CD1c-positive myeloid dendritic cell (primary cell): ENCODE data around the gene PAFAH1B1.
A peak's percentile ranks its signal among the peaks of the same experiment; 100 is the strongest.
"Not testable (repeated sequence)": the region's sequence is repeated elsewhere in the genome, so short reads cannot be mapped to it uniquely, and the experiment has no call there.

Source experiments
- DNase-seq: peaks from one replicate; pipeline ENCODE4 v3.0.0-alpha.2; 2016; ENCODE audit errors: extremely low spot score

The PAFAH1B1 gene

DNA sequence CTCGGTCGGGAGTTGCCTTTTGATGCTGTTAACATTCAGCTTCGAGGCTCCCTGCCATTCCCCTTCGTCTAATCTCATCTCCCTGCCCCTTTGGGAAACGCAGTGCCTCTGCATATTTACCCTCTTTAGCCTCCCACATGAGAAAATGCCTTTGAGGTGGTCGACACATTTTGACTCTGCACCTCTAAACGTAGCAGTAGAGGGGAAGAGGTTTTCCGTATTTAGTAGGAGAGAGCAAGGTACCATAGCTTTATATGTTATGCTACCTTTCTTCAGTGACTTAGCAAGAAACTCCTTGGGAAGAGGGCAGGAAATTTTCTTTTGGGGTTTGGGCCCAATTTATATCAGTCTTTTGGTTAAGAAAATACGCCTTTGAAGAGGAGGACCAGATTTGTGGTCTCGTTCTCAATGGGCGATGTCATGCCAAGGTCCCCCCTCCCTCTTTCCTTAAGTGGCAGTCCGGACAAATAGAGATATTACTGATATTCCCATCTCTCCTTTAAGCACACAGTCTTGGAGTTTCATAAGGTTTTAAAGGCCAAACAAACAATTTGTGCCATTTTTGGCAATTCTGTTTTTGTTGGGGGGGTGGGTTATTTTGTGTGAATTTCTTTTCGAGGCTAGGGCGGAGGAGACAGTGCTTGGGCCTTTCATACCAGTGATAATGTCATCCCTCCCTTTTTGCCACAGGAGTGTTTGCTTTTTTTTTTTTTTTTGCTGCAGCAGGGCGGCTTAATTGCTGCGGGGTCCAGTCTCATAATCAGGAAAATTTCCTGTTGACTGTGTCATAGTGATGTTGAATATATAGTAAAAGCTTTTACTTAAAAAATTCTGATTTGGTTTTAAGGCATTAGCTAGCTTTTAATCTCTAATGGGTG lies 1.5 kb downstream of the PAFAH1B1 start:
- no peak for DNase-seq

DNA sequence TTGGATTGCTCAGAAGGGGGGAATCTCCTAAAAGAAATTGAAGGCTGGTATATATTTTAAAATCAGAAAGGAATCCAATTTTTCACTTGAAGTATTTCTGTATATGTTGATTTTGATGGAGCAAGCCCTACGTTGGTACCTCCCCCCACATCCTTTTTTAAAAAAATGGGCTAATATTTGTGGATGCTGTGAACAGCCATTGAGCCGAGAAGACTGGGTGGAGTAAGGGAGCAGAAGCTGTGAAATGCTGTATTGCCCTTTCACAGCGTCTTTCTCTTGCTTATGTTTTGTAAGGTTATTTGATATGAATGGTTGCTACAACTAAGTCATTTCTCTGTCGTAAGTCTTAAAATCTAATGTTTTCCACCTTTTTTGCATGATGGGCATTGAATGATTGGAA lies 2.3 kb downstream of the PAFAH1B1 start:
- DNase-seq: no peak

DNA sequence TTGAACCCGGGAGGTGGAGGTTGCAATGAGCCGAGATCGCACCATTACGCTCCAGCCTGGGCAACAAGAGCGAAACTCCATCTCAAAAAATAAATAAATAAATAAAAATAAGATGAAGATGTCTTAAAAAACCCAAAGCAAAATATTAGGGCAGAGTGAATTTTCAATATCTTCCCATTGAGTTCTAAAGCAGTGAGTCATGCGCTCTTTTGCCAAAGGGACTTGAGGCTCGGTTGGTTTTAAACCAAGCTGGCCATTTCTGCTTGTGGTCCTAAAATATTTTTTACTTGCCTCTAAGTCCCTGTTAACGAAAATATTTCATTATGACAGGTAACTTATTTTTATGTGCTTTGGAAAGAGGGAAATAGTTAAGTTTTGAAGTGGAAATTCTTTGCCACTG lies 4.7 kb downstream of the PAFAH1B1 start:
- DNase-seq: no peak

DNA sequence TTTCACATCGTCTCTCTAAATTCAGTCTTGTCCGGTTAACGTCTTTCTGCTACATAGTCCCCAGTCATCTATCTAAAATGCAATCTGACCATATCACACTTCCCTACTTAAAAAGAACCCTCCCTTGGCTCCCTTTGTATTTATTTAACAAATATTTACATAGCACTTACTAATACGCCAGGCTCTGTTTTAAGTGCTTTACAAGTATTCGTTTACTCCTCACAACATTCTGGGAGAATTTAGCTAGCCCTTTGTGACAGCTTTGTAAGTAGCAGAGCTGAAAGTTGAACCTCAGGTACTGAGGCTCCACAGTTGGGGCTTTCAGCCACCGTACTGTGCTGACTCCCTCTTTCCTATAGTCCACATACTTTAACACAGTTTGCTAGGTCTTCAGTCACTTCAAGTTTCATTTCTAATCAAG lies 9.2 kb downstream of the PAFAH1B1 start:
- no peak for DNase-seq

DNA sequence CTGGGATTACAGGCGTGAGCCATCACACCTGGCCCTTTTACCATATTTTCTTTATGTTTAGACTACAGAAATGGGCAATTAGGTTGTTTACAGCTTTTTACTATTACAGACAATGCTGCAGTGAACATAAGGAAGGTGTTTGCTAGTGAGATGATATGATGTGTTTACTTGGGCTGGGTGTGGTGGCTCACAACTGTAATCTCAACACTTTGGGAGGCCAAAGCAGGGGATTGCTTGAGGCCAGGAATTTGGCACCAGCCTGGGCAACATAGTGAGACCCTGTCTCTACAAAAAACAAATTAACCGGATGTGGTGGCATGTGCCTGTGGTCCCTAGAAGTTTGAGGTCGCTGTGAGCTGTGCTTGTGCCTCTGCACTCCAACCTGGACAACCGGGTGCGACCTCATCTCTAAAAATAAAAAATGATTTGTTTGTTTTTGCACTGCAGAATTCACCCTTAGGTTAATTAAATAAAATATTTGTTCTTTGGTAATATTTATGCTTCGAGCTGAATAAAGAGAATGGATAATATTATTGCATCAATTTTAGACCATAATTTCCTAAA lies 15.0 kb downstream of the PAFAH1B1 start:
- no peak for DNase-seq

DNA sequence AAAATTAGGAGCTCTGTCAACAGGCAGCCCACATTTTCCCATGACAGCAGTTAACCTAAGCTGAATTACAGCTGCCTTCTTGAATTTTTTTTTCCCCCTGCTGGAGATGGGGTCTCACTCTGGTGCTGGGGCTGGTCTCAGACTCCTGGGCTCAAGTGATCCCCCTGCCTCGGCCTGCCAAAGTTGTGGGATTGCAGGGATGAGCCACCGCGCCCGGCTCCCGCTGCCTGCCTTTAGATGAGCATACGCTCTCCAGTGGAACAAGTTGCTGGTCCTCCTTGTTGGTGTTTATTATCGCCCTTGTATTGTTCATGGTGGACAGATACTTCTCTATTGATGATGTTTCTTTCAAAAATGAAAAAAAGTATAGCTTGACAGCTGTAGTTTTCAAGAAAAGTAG lies 15.6 kb downstream of the PAFAH1B1 start:
- DNase-seq: no peak

DNA sequence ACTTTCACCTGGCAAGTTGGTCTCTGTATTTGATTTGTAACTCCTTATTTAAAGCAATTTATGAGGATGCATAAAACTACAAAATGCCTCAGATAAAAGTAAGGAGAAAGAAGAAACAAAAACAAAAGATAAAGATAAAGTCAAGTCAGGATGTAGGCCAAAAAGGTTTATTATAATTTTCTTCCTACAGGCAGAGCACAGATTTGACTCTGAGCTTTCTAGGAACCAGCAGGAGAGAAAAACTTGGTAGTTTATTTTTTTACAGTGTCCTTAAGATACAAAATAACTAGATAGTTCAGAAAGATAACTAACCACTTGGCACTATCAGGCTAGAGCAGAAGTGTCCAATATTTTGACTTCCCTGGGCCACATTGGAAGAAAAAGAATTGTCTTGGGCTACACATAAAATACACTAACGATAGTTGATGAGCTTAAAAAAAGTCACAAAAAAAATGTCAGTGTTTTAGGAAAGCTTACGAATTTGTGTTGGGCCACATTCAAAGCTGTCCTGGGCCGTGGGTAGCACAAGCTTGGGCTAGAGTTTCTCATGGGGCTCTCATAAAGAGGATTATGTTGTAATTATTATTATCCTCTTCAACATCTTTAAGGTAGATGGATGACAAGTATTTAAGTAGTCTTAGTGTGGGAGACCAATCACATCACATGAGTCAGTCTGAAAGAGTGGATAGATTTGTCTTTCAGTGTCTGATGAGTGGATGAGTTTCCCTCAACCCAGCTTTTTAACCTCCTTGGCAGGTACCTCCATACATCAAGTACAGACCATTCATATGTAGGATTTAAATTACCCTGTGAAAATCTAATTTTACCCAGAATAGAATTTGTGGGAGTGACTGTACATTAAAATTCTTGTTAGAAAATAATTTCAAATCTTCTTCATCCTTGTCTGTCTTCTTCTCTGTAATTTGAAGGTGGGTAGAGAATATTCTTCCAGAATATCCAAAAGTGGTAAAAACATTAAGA lies 17.0 kb downstream of the PAFAH1B1 start:
- no peak for DNase-seq

DNA sequence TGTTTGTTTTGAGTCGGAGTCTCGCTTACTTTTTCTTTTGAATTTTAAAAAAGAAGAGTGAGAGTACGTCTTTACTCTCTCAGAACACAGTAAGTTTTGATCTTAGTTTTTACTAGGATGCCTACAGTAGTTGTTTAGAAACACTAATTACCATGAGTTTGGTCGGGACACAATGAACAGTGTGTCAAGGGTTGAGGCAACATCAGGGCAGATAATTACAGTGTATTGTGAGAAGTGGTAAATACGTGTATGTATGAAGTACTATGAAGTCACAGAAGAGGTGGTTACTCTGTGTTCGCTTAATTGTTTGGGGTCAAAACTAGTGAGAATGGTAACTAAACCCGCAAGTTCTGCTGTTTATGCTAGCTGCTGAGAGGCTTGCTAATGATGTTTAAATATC lies 18.2 kb downstream of the PAFAH1B1 start:
- DNase-seq: no peak

DNA sequence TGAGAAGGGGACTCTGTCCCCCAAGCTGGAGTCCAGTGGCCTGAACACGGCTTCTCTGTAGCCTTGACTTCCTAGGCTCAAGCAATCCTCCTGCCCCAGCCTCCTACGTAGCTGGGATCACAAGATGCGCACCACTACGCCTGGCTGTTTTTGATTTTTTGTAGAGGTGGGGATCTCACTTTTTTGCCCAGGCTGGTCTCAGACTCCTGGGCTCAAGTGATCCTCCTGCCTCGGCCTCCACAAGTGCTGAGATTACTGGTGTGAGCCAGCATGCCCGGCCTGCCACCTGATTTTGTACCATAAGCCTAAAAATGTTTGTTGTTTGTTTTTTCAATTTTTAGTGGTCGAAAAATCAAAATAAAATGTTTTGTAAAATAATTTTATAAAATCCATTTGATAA lies 19.2 kb downstream of the PAFAH1B1 start:
- no peak for DNase-seq

DNA sequence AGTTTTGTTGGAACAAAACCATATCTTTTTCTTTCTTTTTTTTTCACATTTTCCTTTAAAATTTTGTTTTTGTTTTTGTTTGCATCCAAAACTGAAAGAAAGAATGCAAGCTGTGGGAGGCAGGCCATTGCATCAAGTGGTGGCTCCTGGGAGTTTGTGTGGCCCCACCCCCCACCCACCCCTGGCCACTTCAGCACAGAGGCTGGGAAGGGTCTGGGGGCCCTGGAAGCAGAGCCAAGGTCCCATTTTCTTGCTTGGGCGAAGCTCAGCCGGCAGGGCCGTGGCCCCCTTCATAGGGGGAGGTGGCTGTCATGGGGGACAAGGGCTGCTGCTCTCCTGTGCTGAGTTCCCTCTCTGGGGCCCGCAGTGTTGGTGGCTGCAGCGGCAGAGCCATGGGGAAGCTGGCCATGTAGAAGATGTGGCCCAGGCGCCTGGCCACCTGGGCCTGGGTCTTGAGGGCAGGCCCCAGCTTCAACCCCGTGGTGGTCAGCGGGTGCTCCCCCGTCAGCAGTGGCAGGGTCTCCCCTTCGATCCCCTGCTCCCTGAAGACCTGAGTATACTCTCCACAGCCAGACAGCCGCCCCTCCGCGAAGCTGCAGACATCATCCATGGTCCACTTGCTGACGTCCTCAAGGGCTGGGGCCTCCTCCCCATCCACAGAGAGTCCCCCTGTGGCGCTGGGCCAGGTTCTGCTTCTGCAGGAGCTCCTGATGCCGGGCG lies 19.8 kb downstream of the PAFAH1B1 start:
- DNase-seq: no peak

DNA sequence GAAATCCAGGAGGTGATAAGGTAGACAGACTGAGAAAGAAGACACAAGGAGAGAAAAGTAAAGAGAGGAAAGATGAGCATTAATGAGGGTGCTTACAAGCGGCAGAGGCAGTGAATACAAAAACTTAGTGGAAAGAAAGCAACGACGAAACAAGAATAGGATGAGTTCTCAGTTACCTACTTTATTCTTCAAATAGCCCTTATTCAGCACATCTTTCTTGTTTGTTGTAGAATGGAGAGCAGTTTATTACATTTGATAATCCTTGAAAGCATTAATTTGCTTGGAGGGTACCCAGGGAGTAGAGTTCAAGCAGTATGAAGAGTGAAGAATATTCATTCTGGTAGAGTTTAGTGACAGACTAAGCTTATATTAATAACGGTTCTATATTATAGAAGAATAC lies 22.4 kb downstream of the PAFAH1B1 start:
- DNase-seq: no peak

DNA sequence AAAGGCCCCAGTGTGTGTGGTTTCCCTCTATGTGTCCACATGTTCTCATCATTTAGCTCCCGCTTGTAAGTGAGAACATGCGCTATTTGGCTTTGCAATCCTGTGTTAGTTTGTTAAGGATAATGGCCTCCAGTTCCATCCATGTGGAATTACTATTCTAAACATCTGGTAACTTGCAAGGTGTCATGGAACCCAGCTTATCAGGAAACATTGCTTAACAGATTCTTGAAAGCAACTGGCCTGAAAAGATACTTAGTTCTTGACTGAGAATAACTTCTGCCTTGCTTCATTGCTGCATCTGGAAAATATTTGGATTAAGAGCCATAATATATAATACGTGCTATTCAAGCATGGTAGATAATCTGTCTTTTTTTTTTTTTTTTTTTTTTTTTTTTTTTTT lies 27.8 kb downstream of the PAFAH1B1 start:
- DNase-seq: no peak

DNA sequence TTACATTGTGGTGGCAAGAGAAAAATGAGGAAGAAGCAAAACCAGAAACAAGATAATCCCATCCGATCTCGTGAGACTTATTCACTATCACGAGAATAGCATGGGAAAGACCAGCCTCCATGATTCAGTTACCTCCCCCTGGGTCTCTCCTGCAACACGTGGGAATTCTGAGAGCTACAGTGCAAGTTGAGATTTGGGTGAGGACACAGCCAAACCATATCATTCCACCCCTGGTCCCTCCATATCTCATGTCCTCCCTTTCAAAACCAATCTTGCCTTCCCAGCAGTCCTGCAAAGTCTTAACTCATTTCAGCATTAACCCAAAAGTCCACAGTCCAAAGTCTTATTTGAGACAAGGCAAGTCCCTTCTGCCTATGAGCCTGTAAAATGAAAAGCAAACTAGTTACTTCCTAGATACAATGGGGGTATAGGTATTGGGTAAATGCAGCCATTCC lies 28.5 kb downstream of the PAFAH1B1 start:
- peak; percentile 13 for DNase-seq

DNA sequence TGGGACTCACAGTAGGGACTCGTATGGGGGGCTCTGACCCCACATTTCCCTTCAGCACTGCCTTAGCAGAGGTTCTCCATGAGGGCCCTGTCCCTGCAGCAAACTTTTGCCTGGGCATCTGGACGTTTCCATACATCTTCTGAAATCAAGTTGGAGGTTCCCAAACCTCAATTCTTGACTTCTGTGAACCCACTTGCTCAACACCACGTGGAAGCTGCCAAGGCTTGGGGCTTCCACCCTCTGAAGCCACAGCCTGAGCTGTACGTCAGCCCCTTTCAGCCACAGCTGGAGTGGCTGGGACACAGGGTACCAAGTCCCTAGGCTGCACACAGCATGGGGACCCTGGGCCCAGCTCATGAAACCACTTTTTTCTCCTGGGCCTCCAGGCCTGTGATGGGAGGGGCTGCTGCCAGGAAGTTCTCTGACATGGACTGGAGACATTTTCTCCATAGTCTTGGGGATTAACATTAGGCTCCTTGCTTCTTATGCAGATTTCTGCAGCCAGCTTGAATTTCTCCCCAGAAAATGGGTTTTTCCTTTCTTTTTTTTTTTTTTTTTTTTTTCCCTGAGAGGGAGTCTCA lies 29.4 kb downstream of the PAFAH1B1 start:
- DNase-seq: not testable (repeated sequence)

DNA sequence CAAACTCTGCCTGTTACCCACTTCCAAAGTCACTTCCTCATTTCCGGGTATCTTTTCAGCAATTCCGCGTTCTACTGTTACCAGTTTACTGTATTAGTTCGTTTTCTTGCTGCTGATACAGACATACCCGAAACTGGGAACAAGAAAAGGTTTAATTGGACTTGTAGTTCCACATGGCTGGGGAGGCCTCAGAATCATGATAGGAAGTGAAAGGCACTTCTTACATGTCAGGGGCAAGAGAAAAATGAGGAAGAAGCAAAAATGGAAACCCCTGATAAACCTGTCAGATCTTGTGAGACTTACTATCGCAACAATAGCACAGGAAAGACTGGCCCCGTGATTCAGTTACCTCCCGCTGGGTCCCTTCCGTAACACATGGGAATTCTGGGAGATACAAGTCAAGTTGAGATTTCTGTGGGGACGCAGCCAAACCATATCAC lies 30.9 kb downstream of the PAFAH1B1 start:
- DNase-seq: peak; percentile 83

DNA sequence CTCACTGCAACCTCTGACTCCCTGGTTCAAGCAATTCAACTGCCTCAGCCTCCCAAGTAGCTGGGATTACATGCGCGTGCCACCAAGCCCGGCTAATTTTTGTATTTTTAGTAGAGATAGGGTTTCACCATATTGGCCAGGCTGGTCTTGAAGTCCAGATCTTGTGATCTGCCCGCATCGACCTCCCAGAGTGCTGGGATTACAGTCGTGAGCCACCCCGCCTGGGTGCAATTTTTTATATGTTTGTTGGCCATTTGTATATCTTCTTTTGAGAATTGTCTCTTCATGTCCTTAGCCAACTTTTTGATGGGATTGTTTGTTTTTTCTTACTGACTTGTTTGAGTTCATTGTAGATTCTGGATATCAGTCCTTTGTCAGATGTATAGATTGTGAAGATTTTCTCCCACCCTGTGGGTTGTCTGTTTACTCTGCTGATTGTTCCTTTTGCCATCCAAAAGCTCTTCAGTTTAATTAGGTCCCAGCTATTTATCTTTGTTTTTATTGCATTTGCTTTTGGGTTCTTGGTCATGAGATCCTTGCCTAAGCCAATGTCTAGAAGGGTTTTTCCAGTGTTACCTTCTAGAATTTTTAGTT lies 33.3 kb downstream of the PAFAH1B1 start:
- not testable (repeated sequence) for DNase-seq

DNA sequence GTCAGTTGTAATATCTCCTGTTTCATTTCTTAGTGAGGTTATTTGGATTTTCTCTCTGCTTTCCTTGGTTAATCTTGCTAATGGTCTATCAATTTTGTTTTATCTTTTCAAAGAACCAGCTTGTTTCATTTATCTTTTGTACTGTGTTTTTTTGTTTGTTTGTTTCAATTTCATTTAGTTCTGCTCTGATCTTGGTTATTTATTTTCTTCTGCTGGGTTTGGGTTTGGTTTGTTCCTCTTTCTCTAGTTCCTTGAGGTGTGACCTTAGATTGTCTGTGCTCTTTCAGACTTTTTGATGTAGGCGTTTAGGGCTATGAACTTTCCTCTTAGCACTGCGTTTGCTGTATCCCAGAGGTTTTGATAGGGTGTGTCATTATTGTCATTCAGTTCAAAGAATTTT lies 35.5 kb downstream of the PAFAH1B1 start:
- not testable (repeated sequence) for DNase-seq

DNA sequence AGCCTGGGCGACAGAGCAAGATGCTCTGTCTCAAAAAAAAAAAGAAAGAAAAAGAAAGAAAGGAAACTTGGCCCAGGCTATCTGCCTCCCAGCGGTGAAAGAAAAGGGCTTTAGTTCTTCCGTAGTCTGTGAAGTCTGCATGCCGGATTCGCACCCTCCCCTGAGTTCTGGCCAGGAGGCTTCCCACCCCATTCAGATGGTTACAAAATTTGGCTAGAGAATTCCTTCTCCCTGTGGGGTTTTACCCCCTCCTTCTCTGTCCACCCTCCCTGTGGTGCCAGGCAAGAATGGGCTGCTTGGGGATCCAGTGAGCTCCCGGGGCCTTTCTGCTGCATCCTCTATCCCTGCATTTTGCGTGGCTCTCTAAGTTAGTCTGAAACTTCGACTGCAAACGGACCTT lies 37.8 kb downstream of the PAFAH1B1 start:
- DNase-seq: no peak

DNA sequence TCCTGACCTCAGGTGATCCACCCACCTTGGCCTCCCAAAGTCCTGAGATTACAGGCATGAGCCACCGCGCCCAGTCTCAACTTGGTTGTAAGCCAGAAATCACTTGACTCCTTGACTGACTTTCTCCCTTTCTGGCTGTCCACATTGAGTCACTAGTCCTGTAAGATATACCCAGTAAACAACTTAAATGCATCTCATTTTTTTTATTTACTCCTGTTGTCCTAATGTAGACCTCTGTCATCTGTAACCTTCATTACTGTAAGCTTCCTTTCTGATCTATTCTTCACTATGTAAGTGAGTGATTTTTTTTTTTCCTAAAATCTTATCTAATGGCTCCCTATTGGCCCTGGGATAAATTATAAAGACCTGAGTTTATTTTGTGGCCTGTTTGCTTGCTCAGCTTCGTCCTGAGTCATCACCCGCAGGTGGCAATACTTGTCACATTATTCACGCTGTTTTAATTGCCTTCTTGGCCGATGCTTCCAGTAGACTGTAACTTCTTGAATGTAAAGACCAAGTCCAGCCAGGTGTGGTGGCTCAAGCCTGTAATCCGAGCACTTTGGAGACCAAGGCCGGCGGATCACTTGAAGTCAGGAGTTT lies 41.0 kb downstream of the PAFAH1B1 start:
- no peak for DNase-seq

DNA sequence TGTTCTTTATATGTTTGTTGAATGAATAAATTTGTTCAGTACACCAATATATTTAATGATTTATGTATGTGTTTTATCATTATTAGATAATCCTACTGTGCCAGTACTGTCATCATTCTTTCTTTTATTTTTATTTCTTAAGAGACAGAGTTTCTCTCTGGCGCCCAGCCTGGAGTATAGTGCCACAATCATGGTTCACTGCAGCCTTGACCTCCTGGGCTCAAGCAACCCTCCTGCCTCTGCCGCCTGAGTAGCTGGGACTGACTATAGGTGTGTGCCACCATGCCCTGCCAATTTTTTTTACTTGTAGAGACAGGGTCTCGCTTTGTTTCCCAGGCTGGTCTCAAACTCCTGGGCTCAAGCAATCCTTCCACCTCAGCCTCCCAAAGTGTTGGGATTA lies 41.8 kb downstream of the PAFAH1B1 start:
- no peak for DNase-seq
